GM12872 (cell line): ENCODE measurements around the gene OSBPL9.

Experiments used
- CTCF ChIP-seq: IDR thresholded peaks from 3 replicates; pipeline ENCODE4 v1.5.1; 2011; ENCODE audit warnings: low read depth, mild to moderate bottlenecking, low read length, moderate library complexity; ENCODE audit not compliant: insufficient read depth

Gene OSBPL9

GRCh38 chr1:51735746-51736254 lies 118.9 kb downstream of the OSBPL9 start:
- TF ChIP-seq CTCF: no peak

GRCh38 chr1:51736702-51737101 lies 119.8 kb downstream of the OSBPL9 start:
- TF ChIP-seq CTCF: no peak

- TF ChIP-seq CTCF: no peak
These were observed 121.8 kb downstream of the OSBPL9 start for GRCh38 chr1:51738681-51739080.

GRCh38 chr1:51740652-51741051 lies 123.8 kb downstream of the OSBPL9 start:
- no peak for TF ChIP-seq CTCF

- TF ChIP-seq CTCF: no peak
These were observed 124.3 kb downstream of the OSBPL9 start for GRCh38 chr1:51741121-51741681.

- no peak for TF ChIP-seq CTCF
These were observed 127.8 kb downstream of the OSBPL9 start for GRCh38 chr1:51744506-51745303.

- TF ChIP-seq CTCF: no peak
These were observed 128.3 kb downstream of the OSBPL9 start for GRCh38 chr1:51745304-51745570.
